Spleen (tissue), 11 donors: ENCODE data around the gene E2F7. TPM values are rescaled to one million over a fixed set of nuclear protein-coding genes. Genes with fewer than 3 reads are reported as not detected.

Experiments
- DNase-seq: peaks from one replicate; pipeline ENCODE4 v3.0.0-alpha.2; 2020
- H3K27ac ChIP-seq, 8 donors: fragments of 200-600 bp; sonication (generic) in 7 of 8; 1 replicate in 4 of 8; 2 replicates in 4 of 8; pipeline versions ENCODE4 v1.5.0 to v1.8.0; 2016 to 2021; ENCODE audit warnings: inconsistent platforms in 4 of 8, mild to moderate bottlenecking in 4 of 8, moderate library complexity in 1 of 8
- H3K27me3 ChIP-seq, 7 donors: fragments of 200-600 bp; sonication (generic) in 6 of 7; replicated peaks in 1 of 7; 1 replicate in 4 of 7; 2 replicates in 3 of 7; pipeline versions ENCODE4 v1.5.0 to v1.8.0; 2016 to 2021; ENCODE audit warnings: inconsistent platforms in 3 of 7, mild to moderate bottlenecking in 1 of 7
- H3K36me3 ChIP-seq, 6 donors: fragments of 200-600 bp; sonication (generic) in 5 of 6; 1 replicate in 4 of 6; 2 replicates in 2 of 6; pipeline versions ENCODE4 v1.5.0 to v1.8.0; 2016 to 2021; ENCODE audit warnings: inconsistent platforms in 2 of 6
- H3K4me1 ChIP-seq, 6 donors: fragments of 200-600 bp; sonication (generic) in 5 of 6; 1 replicate in 3 of 6; 2 replicates in 3 of 6; pipeline versions ENCODE4 v1.5.0 to v1.8.0; 2016 to 2021; ENCODE audit warnings: inconsistent platforms in 3 of 6
- H3K4me3 ChIP-seq, 8 donors: fragments of 200-600 bp; sonication (generic) in 7 of 8; 1 replicate in 4 of 8; 2 replicates in 4 of 8; pipeline versions ENCODE4 v1.5.0 to v1.8.0; 2016 to 2021; ENCODE audit warnings: inconsistent platforms in 4 of 8, mild to moderate bottlenecking in 4 of 8, moderate library complexity in 2 of 8
- H3K9me3 ChIP-seq, 8 donors: fragments of 200-600 bp; sonication (generic) in 7 of 8; 1 replicate in 4 of 8; 2 replicates in 4 of 8; pipeline versions ENCODE4 v1.5.0 to v1.8.0; 2016 to 2021; ENCODE audit warnings: inconsistent platforms in 4 of 8
- CTCF ChIP-seq, 11 experiments: fragments of 200-600 bp in 7 of 11; fragments of 450-650 bp in 4 of 11; sonication (generic) in 4 of 11; IDR thresholded peaks in 8 of 11; conservative IDR thresholded peaks in 3 of 11; 1 replicate in 7 of 11; 2 replicates in 4 of 11; pipeline versions ENCODE4 v1.4.0 to v1.8.0; 2016 to 2021; ENCODE audit warnings: antibody characterized with exemption in 11 of 11, inconsistent platforms in 4 of 11, mild to moderate bottlenecking in 1 of 11
- POLR2A ChIP-seq, 3 donors: fragments of 450-650 bp; IDR thresholded peaks; one replicate each; pipeline ENCODE4 v1.5.1; 2017; ENCODE audit warnings: antibody characterized with exemption in 3 of 3, mild to moderate bottlenecking in 1 of 3
- POLR2AphosphoS5 ChIP-seq, 3 donors: sonication (generic); formaldehyde crosslinking; IDR thresholded peaks; one replicate each; pipeline ENCODE4 v1.5.1; 2017; ENCODE audit warnings: antibody characterized with exemption in 3 of 3
- WGBS, 5 donors: extraction: QIAGEN DNeasy Blood & Tissue Kit in 3 of 5; methylation state at CpG; one replicate each; pipeline versions ENCODE4 v1.1.5 to v1.1.7; 2013 to 2018; 5-methylcytosine and 5-hydroxymethylcytosine counted together
- intact Hi-C: fragments of 100-400 bp; cut with DNase I; formaldehyde crosslinking; loops from one replicate; pipeline ENCODE4 v1.15.0; 2023; ENCODE audit warnings: low total_unique reads
- polyA plus RNA-seq, 3 donors: library from polyadenylated mRNA; stranded (reverse); fragments of 200-250 nt; gene quantifications; one replicate each; pipeline ENCODE4 v1.2.1, GENCODE V29; 2013
- total RNA-seq, 7 donors: library from RNA; depleted of rRNA in 3 of 7; stranded (reverse); fragments of >200 nt in 3 of 7; fragmentation: NEBNext Ultra II Directional in 4 of 7; extraction: Animal tissue kit (Norgen Biotek cat#: 25700) in 4 of 7; gene quantifications; one replicate each; pipeline versions ENCODE4 v1.1.0 to v1.2.1, GENCODE V29; 2016 to 2021
- donor health status: healthy with polysubstance abuse.
- donor health status: DM: no; HTN: no; CAD: no; lungs with moderate emphysema.
- donor health status: DM: no; HTN: no; CAD: no.
- donor health status: Bipolar disorder and iron deficiency.
- donor health status: healthy.
- donor health status: DM: no; HTN: no; CAD: no.
- donor health status: DM: yes; HTN: yes; CAD: no.

E2F7 gene
- total and polyA plus RNA-seq, 10 donors = 0.09 to 2.2 (median 0.95) TPM

GRCh38 chr12:77032406-77032805 lies 33.0 kb downstream of the E2F7 start:
- no peak overlapping the region for H3K27ac ChIP-seq
- H3K4me1 ChIP-seq = no peaks in the 10 kb centered on the region
- intact Hi-C loops = no loop called here
- DNase-seq = no peak
- H3K9me3 ChIP-seq = peaks cover 0 to 1% (median 0%) of the 10 kb centered on the region in 8 donors
- H3K4me3 ChIP-seq = no peak overlapping the region
- H3K36me3 ChIP-seq = peaks cover 0 to 40% (median 0%) of the 10 kb centered on the region in 6 donors
- no peaks in the 10 kb centered on the region for H3K27me3 ChIP-seq
- TF ChIP-seq CTCF (IDR thresholded peaks at IDR 0.05 in 8 of 11, conservative IDR thresholded peaks at IDR 0.05 in 3 of 11) (no peak), POLR2A (IDR thresholded peaks at IDR 0.05) (no peak), POLR2AphosphoS5 (IDR thresholded peaks at IDR 0.05) (no peak)
- 55 to 87% (median 62%) methylated on average over 2 of the region's 2 CpGs for WGBS, 5 donors

- peaks cover 0 to 40% (median 0%) of the 10 kb centered on the region in 6 donors for H3K36me3 ChIP-seq
Observed at GRCh38 chr12:77031745-77032144, 33.6 kb downstream of the E2F7 start.

GRCh38 chr12:77025782-77026314 lies 39.5 kb downstream of the E2F7 start:
- H3K9me3 ChIP-seq = no peaks in the 10 kb centered on the region
- no peaks in the 10 kb centered on the region for H3K27me3 ChIP-seq
- DNase-seq = no peak
- no peak overlapping the region for H3K27ac ChIP-seq
- WGBS, 5 donors = 93 to 97% (median 95%) methylated on average over 6 of the region's 6 CpGs
- H3K4me3 ChIP-seq = no peak overlapping the region
- intact Hi-C loops = no loop called here
- TF ChIP-seq CTCF (IDR thresholded peaks at IDR 0.05 in 8 of 11, conservative IDR thresholded peaks at IDR 0.05 in 3 of 11) = no peak
- no peak for TF ChIP-seq POLR2A (IDR thresholded peaks at IDR 0.05)
- TF ChIP-seq POLR2AphosphoS5 (IDR thresholded peaks at IDR 0.05) = no peak
- H3K36me3 ChIP-seq = peaks cover 0 to 33% (median 0%) of the 10 kb centered on the region in 6 donors
- H3K4me1 ChIP-seq = no peaks in the 10 kb centered on the region

More at GRCh38 chr12:77031745-77032144, 33.6 kb downstream of the E2F7 start:
- intact Hi-C loops = no loop called here
- Histone ChIP-seq H3K9me3 (no peaks in the 10 kb centered on the region), H3K4me3 (no peak overlapping the region), H3K27ac (no peak overlapping the region), H3K27me3 (no peaks in the 10 kb centered on the region), H3K4me1 (no peaks in the 10 kb centered on the region)
- 82 to 94% (median 92%) methylated on average over 4 of the region's 4 CpGs for WGBS, 5 donors
- DNase-seq = no peak
- no peak for TF ChIP-seq CTCF (IDR thresholded peaks at IDR 0.05 in 8 of 11, conservative IDR thresholded peaks at IDR 0.05 in 3 of 11)
- no peak for TF ChIP-seq POLR2A (IDR thresholded peaks at IDR 0.05)
- no peak for TF ChIP-seq POLR2AphosphoS5 (IDR thresholded peaks at IDR 0.05)

- no peak for DNase-seq
- WGBS, 5 donors = 52 to 74% (median 65%) methylated on average over 6 of the region's 6 CpGs
- Histone ChIP-seq H3K27me3 (no peaks in the 10 kb centered on the region), H3K4me1 (no peaks in the 10 kb centered on the region), H3K27ac (no peak overlapping the region), H3K36me3 (peaks cover 0 to 24% (median 0%) of the 10 kb centered on the region in 6 donors), H3K4me3 (no peak overlapping the region), H3K9me3 (no peaks in the 10 kb centered on the region)
- intact Hi-C loops = no loop called here
- no peak for TF ChIP-seq POLR2A (IDR thresholded peaks at IDR 0.05)
Observed at GRCh38 chr12:77023501-77023900, 41.9 kb downstream of the E2F7 start.
